ENCODE results near the gene CHSY3.

CHSY3 gene

GRCh38 chr5:130052752-130053151 is 148.5 kb downstream of the CHSY3 start:
- TF ChIP-seq, protein P1, sequence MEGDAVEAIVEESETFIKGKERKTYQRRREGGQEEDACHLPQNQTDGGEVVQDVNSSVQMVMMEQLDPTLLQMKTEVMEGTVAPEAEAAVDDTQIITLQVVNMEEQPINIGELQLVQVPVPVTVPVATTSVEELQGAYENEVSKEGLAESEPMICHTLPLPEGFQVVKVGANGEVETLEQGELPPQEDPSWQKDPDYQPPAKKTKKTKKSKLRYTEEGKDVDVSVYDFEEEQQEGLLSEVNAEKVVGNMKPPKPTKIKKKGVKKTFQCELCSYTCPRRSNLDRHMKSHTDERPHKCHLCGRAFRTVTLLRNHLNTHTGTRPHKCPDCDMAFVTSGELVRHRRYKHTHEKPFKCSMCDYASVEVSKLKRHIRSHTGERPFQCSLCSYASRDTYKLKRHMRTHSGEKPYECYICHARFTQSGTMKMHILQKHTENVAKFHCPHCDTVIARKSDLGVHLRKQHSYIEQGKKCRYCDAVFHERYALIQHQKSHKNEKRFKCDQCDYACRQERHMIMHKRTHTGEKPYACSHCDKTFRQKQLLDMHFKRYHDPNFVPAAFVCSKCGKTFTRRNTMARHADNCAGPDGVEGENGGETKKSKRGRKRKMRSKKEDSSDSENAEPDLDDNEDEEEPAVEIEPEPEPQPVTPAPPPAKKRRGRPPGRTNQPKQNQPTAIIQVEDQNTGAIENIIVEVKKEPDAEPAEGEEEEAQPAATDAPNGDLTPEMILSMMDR (conservative IDR thresholded peaks at IDR 0.05; ENCODE audit: low read depth, low read length) = no peak
- no peak overlapping the region for H3K4me3 ChIP-seq (ENCODE audit: low read length)
- no peak for DNase-seq (ENCODE audit: low read depth)

GRCh38 chr5:130055572-130055971 is 151.3 kb downstream of the CHSY3 start:
- no peak for DNase-seq (ENCODE audit: low read depth)
- TF ChIP-seq, protein P1 (conservative IDR thresholded peaks at IDR 0.05; ENCODE audit: low read depth, low read length) = no peak

GRCh38 chr5:130061746-130062145 is 157.5 kb downstream of the CHSY3 start:
- H3K4me3 ChIP-seq (ENCODE audit: low read length) = no peak overlapping the region
- no peak for DNase-seq (ENCODE audit: low read depth)
- TF ChIP-seq, protein P1 (conservative IDR thresholded peaks at IDR 0.05; ENCODE audit: low read depth, low read length) = no peak

More at GRCh38 chr5:130055572-130055971, 151.3 kb downstream of the CHSY3 start:
- H3K4me3 ChIP-seq (ENCODE audit: low read length) = no peak overlapping the region

DNA sequence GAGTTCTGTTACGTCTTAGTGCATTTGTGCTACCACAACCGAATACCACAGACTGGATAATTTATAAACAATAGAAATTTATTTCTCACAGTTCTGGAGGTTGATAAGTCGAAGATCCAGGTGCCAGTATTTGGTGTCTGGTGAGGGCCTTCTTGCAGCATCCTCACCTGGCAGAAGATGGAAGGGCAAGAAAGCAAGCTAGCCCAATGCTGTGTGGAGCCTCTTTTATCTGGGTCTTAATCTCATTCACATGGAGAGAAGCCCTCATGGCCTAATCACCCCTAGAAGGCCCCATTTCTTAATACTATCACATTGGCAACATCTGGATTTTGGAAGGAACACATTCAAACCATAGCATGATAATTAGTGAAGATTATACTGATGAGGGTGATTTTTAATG is 159.3 kb downstream of the CHSY3 start:
- no peak overlapping the region for H3K4me3 ChIP-seq (ENCODE audit: low read length)
- TF ChIP-seq, protein P1 (conservative IDR thresholded peaks at IDR 0.05; ENCODE audit: low read depth, low read length) = no peak
- no peak for DNase-seq (ENCODE audit: low read depth)

DNA sequence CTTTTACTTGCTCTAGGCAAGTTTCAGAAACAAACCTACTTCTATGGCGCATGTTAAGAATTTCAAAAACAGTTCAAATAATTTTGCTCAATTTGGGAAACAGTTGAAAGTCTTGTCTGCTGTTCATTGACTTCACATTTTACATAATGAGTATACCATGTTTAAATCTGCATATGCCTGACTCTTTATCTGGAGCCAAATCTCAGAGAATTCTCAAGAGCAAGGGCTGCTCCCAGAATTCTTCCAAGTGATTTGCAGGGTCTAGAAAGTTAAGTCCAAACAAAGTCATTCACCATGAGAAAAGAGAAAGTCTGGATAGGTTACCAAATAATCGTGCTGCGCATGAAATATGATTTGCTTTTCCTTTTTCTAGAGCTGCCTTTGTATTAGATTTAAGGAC is 160.2 kb downstream of the CHSY3 start:
- no peak overlapping the region for H3K4me3 ChIP-seq (ENCODE audit: low read length)
- DNase-seq (ENCODE audit: low read depth) = no peak
- TF ChIP-seq, protein P1 (conservative IDR thresholded peaks at IDR 0.05; ENCODE audit: low read depth, low read length) = no peak

DNA sequence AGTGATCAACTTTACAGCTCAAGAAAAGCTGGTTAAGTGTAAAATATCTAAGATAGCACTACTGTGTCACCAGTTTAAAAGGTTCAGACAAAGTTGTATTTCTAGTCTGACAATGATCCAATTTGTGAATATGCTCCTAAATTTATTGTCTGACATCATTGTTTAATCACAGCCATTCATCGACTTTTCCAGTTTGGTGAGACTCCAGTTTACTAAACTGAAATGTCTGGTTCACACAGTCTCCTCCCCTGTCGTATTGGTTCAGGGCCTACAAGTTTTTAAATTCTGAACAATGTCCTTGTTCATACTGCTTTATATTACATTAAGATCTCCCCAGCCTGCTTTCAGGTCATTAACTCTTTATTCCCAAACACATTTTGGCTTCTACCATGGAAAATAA is 161.4 kb downstream of the CHSY3 start:
- no peak for DNase-seq (ENCODE audit: low read depth)

GRCh38 chr5:130066644-130067043 is 162.4 kb downstream of the CHSY3 start:
- DNase-seq (ENCODE audit: low read depth) = no peak
- TF ChIP-seq, protein P1 (conservative IDR thresholded peaks at IDR 0.05; ENCODE audit: low read depth, low read length) = no peak
- H3K4me3 ChIP-seq (ENCODE audit: low read length) = no peak overlapping the region

More for the DNA sequence above, 161.4 kb downstream of the CHSY3 start:
- TF ChIP-seq, protein P1 (conservative IDR thresholded peaks at IDR 0.05; ENCODE audit: low read depth, low read length) = no peak
- no peak overlapping the region for H3K4me3 ChIP-seq (ENCODE audit: low read length)
